Mucosa of descending colon (tissue), 3 donors: ENCODE measurements around the gene TMEM170A. TPM values are rescaled to one million over a fixed set of nuclear protein-coding genes. Genes with fewer than 3 reads are reported as not detected.

Source experiments
- ATAC-seq: fragments of 200-7000 bp; cut with Tn5 transposase; one replicate; pipeline ENCODE4 v1.9.1; 2020; ENCODE audit warnings: mild to moderate bottlenecking, moderate library complexity
- DNase-seq, 3 donors: peaks; one replicate each; pipeline ENCODE4 v3.0.0-alpha.2; 2020
- H3K36me3 ChIP-seq: fragments of 200-600 bp; one replicate; pipeline ENCODE4 v1.8.0; 2021; ENCODE audit warnings: low read depth, mild to moderate bottlenecking
- H3K4me1 ChIP-seq: fragments of 200-600 bp; one replicate; pipeline ENCODE4 v1.8.0; 2021; ENCODE audit warnings: low read depth, mild to moderate bottlenecking
- H3K4me3 ChIP-seq: fragments of 200-600 bp; one replicate; pipeline ENCODE4 v1.8.0; 2021; ENCODE audit warnings: mild to moderate bottlenecking
- H3K9me3 ChIP-seq: fragments of 200-600 bp; one replicate; pipeline ENCODE4 v1.8.0; 2021; ENCODE audit warnings: mild to moderate bottlenecking
- CTCF ChIP-seq: fragments of 200-600 bp; IDR thresholded peaks from one replicate; pipeline ENCODE4 v1.8.0; 2022; ENCODE audit warnings: antibody characterized with exemption, mild to moderate bottlenecking
- intact Hi-C, 2 donors: fragments of 100-400 bp; cut with DNase I in 1 of 2; cut with micrococcal nuclease in 1 of 2; formaldehyde crosslinking; loops; one replicate each; pipeline versions ENCODE4 v1.11.0 to v1.11.1; 2022; cut with DNase I, micrococcal nuclease
- total RNA-seq, 3 donors: library from RNA; stranded (reverse); fragmentation: NEBNext Ultra II Directional in 2 of 3; extraction: Animal tissue kit (Norgen Biotek cat#: 25700) in 2 of 3; gene quantifications; one replicate each; pipeline versions ENCODE4 v1.2.1 to v1.2.4, GENCODE V29; 2021 to 2023
- donor health status: DM: no; HTN: no; CAD: no; lungs with moderate emphysema.
- donor health status: DM: no; HTN: no; CAD: no.
- donor health status: DM: no; HTN: yes; CAD: no.

The TMEM170A gene
- total RNA-seq, 3 donors from 2014 or later, result 46.7 to 76.8 (median 46.7) TPM

GRCh38 chr16:75494661-75495075 is 30.2 kb upstream of the TMEM170A start:
- Histone ChIP-seq H3K4me1 (peaks cover 11% of the 10 kb centered on the region), H3K9me3 (no peaks in the 10 kb centered on the region), H3K4me3 (no peak overlapping the region), H3K36me3 (no peaks in the 10 kb centered on the region)
- TF ChIP-seq CTCF, result no peak
- DNase-seq, result no peak
- ATAC-seq, result peak; percentile 31
- intact Hi-C loops, result no loop called here

GRCh38 chr16:75494184-75494583 is 29.7 kb upstream of the TMEM170A start:
- no peak for ATAC-seq
- Histone ChIP-seq H3K36me3 (no peaks in the 10 kb centered on the region), H3K9me3 (no peaks in the 10 kb centered on the region), H3K4me1 (peaks cover 11% of the 10 kb centered on the region), H3K4me3 (no peak overlapping the region)
- TF ChIP-seq CTCF, result no peak
- no peak for DNase-seq
- intact Hi-C loops, result no loop called here

GRCh38 chr16:75491876-75492275 is 27.4 kb upstream of the TMEM170A start:
- ATAC-seq, result peak; percentile 8
- TF ChIP-seq CTCF, result no peak
- Histone ChIP-seq H3K4me3 (no peak overlapping the region), H3K36me3 (no peaks in the 10 kb centered on the region), H3K4me1 (peaks cover 16% of the 10 kb centered on the region), H3K9me3 (no peaks in the 10 kb centered on the region)
- intact Hi-C loops, result no loop called here
- DNase-seq, result no peak

- ATAC-seq (no peak), DNase-seq (no peak)
- TF ChIP-seq CTCF, result no peak
- Histone ChIP-seq H3K9me3 (no peaks in the 10 kb centered on the region), H3K4me1 (peaks cover 17% of the 10 kb centered on the region), H3K4me3 (no peak overlapping the region), H3K36me3 (no peaks in the 10 kb centered on the region)
- intact Hi-C loops, result no loop called here
Observed at GRCh38 chr16:75488322-75488721, 23.8 kb upstream of the TMEM170A start.

- Histone ChIP-seq H3K4me1 (peaks cover 17% of the 10 kb centered on the region), H3K9me3 (no peaks in the 10 kb centered on the region), H3K4me3 (no peak overlapping the region), H3K36me3 (no peaks in the 10 kb centered on the region)
- intact Hi-C loops, result no loop called here
- peak in 2 of 3 donors; percentile 42 to 50 for DNase-seq
- TF ChIP-seq CTCF, result no peak
- peak; percentile 81 for ATAC-seq
Observed at GRCh38 chr16:75486676-75487313, 22.3 kb upstream of the TMEM170A start.
